GM12875 (cell line): ENCODE results near the gene C2CD4B.

Experiments used
- H3K4me3 ChIP-seq: one replicate; pipeline ENCODE4 v1.5.1; 2011; ENCODE audit warnings: low read depth, low read length, control low read depth
- TF ChIP-seq, protein P1 (sequence below): IDR thresholded peaks from 2 replicates; pipeline ENCODE4 v1.5.1; 2011; ENCODE audit warnings: low read depth, mild to moderate bottlenecking, control low read depth, inconsistent platforms, low read length, moderate library complexity, borderline replicate concordance; ENCODE audit not compliant: insufficient read depth

Gene C2CD4B

DNA sequence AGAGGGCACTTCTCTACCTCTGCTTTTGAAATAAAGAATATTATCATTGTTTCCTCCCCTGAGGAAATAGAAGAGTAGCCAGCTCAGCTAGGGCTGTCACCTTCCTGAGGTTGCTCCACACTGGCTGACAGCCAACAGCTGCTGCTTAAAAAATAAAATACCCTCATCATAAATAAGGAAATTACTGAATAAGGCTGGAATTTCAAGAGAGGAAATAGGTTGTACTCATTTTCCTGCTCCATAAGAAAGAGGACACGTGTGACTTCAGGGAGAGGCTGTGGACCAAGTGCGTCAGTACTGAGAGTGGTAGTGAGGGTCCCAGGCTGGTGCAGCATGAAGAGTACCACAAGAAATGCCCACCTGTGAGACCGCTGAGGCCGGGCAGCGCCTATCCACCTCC is 8.1 kb upstream of the C2CD4B start:
- TF ChIP-seq, protein P1, sequence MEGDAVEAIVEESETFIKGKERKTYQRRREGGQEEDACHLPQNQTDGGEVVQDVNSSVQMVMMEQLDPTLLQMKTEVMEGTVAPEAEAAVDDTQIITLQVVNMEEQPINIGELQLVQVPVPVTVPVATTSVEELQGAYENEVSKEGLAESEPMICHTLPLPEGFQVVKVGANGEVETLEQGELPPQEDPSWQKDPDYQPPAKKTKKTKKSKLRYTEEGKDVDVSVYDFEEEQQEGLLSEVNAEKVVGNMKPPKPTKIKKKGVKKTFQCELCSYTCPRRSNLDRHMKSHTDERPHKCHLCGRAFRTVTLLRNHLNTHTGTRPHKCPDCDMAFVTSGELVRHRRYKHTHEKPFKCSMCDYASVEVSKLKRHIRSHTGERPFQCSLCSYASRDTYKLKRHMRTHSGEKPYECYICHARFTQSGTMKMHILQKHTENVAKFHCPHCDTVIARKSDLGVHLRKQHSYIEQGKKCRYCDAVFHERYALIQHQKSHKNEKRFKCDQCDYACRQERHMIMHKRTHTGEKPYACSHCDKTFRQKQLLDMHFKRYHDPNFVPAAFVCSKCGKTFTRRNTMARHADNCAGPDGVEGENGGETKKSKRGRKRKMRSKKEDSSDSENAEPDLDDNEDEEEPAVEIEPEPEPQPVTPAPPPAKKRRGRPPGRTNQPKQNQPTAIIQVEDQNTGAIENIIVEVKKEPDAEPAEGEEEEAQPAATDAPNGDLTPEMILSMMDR, result no peak

DNA sequence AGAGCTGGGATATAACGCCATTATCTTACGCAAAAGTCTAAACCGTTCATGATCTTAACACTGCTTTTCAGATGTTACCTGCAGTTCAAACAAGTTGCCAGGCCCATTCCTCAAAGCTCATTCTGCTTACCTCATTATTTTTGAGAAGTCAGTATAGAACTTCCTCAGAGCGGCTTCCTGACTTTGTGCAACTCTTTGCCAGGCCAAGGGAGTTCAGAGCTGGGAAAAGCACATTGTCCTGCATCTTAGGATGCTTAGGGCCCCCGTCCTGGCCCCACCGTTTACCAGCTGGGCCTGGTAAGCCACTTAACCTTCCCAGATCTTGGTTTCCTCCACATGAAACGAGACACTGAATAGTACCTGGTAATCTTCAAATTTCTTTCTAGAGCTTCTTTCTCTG is 6.8 kb upstream of the C2CD4B start:
- no peak overlapping the region for H3K4me3 ChIP-seq
- TF ChIP-seq, protein P1, result no peak

More for the DNA sequence above, 8.1 kb upstream of the C2CD4B start:
- no peak overlapping the region for H3K4me3 ChIP-seq

DNA sequence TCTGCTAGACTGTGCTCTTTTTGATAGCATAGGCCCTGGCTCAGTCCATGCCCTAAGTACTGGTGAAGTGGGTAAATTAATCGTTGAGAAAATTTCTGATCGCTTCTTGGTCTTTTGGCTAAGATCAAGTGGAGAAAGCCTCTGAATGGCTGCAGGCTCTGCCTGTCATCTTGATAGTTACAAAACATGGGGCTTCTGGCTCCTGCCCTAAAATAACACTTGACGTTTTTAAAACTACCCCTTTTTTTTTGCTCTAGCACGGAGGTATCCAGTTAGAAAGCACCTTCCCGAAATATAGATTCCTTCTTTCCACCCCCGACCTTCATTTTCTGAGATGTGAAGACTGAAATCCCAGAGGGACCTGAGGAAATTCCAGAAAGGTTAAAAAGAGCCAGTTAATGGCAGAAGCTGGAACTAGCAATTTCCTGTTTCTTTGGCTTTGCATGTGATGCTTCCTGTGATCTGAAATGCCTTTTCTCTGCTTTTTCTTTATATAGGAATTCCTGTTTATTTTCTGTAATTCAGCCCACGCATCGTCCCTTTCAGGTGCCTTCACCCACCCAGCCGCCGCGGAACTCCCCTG is 799 bp upstream of the C2CD4B start:
- TF ChIP-seq, protein P1, result no peak
- no peak overlapping the region for H3K4me3 ChIP-seq

DNA sequence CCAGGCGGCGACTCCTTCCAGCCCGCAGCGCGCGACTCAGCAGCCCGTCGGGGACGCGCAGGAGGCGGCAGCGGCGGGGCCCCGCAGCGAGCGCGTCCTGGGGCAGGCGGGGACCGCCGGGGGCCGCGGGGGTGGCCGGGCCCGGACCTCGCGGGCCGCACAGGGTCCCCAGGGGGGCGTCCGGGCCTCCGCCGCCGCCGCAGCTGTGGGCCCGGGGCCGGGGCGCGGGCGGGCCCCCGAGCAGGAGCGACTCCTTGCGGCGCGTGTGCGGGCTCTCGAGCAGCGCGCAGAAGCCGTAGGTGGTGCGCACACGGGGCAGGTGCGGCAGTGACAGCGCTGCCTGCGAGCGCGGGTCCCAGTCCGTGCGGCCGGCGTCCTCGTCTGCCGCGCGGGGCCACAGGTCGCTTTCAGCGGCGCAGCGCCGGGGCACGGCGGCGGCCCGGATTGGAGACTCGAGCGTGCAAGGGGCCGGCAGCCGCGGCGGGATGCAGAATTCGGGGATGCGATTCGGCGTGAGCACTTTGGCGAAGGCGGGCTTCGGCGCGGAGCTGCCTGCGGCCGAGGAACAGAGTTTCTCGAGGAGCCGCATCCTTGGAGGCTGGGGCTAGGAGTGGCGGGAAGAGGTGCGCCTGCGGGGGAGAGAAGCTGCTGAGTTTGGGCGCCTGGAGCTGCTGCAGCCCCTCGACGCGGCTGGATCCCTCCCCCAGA is 535 bp downstream of the C2CD4B start:
- TF ChIP-seq, protein P1, result no peak
- no peak overlapping the region for H3K4me3 ChIP-seq

DNA sequence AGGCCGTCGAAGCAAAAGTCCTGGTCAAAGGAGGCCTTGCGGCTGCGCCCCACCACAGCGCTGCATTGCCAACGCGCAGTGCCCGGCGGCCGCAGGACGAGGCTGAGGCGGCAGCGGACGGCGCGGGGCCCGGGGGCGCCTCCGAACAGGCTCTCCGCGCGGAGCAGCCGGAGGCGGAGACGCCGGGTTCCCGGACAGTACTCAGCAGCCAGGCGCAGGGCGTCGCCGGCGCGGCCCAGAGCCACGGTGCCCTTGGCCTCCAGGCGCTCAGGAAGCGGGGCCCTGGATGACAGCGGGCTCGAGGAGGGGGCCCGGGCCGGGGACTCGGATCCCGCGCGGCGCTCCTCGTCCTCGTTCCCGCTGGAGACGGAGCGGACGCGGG is 1.1 kb downstream of the C2CD4B start:
- H3K4me3 ChIP-seq, result no peak overlapping the region
- TF ChIP-seq, protein P1, result no peak

DNA sequence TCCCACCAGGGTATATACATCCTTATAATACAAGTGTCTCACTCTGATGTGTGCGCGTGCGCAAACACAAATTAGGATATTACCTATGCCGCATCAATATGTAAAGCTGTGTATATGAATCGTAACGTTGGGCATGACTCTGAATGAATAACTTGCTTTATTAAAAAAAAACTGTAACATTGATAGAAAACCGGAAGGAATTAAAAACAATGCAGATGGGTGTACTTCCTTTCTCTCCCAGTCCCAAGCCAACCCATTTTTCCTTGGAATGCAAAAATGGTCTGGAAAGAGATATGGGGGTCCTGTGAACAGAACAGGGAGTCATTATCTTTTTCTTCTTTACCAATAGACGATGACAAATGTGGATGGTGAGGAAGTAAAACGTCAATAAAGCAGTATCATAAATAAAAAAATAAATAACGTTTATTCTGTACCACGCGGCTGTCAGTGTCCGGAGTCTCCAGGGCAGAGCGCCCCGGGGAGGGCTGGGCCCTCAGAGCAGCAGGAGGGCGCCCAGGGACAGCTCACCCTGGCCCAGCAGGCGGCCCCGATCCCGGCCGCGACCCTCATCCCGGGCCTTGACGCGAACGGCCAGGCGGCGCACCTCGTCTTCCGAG is 1.6 kb downstream of the C2CD4B start:
- H3K4me3 ChIP-seq, result no peak overlapping the region
- TF ChIP-seq, protein P1, result no peak

DNA sequence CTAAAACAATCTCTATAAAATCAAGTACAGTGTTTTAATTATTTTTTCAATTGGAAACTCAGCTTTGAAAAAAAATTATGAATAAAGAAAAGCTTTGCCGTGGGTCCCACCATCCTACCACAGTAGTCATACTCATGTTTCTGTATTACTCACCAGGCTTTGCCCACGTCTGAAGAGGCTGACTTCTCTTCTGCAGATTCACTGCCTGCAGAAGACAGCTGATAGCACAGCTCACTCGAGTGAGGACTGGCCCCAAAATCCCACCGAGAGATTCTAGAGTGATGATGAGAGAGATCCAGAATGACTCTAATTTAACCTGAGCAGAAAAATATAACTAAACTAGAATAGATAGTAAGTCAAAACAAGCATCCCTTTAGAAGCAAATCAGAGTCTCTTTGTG is 11.9 kb downstream of the C2CD4B start:
- no peak overlapping the region for H3K4me3 ChIP-seq
- TF ChIP-seq, protein P1, result no peak
